NK-92 treated with Interleukin-12 subunit alpha and Interleukin-12 subunit beta, amount 100 ng/mL, for 24 hours (cell line): Measurements from ENCODE around the gene SPATA21.

ENCODE experiments used
- DNase-seq: peaks from one replicate; lab custom pipeline; 2025; lab: John Stamatoyannopoulos, UW

Gene SPATA21

DNA sequence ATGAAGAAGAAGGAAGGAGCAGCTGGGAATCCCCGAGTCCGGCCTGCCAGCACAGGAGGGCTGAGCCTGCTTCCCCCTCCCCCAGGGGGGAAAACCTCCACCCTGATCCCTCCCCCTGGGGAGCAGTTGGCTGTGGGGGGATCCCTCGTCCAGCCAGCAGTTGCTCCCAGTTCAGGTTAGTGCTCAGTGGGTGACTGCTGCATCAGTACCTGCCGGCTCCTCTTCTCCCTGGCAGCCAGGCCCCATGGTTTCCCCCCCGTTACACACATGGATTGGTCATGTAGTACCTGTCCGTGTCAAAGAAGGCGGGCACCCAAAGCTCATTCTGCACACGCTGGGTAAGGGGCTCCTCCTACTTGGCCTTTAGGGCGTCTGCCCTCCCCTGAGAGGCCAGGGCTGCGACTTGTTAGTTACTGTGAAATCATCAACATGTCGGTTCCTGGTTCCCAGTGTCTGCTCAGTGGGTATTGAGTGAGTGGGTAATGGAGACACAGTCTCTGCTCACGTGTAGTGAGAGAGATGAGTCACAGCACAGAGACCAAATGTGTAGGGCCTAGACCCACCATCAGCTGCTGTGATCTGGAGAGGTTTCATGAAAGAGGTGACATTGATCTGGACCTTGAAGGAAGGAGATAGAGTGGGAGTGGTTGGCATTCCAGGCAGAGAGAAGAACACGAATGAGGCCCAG is 14.8 kb upstream of the SPATA21 start:
- DNase-seq, result no peak

DNA sequence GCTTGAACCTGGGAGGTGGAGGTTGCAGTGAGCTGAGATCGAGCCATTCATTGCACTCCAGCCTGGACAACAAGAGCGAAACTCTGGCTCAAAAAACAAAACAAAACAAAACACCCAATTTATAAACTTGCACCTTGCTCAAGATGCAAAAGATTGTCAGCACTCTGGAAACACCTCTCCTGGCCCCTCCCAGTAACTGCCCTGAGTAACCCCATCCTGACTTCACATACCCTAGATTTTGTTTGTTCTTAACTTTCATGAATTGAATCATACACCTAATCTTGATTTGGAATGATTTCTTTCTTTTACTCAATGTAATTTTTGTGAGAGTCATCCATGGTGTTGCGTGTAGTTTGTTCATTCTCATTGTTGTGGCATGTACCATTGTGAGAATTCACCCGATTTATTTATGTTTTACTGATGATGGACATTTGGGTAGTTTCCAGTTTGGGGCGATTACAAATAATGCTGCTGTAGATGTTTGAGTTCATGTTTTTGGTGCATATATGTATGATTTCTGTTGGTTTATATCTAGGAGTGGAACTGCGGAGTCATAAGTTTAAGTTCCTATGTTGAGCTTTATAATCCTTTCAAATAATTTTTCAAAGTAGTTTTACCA is 13.7 kb upstream of the SPATA21 start:
- DNase-seq, result no peak

DNA sequence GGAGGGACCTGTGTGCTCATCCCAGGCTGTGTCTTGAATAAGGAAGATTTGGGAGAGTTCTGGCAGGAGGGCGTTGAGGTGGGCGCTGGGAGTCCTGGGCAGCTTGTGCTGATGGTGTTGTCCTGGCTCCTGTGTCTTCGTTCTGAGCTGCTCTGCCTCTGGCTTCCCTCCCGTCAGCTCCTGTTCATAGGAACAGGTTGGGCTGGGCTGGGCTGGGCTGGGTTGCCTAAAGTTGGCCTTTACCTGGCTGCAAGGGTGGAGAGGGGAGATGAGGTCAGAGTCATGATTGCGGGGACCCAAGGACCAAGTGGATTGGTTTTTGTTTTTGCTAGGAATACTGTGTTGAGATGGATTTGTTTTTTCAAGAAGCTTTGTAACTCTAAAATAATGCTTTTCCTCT is 12.4 kb upstream of the SPATA21 start:
- DNase-seq, result no peak

DNA sequence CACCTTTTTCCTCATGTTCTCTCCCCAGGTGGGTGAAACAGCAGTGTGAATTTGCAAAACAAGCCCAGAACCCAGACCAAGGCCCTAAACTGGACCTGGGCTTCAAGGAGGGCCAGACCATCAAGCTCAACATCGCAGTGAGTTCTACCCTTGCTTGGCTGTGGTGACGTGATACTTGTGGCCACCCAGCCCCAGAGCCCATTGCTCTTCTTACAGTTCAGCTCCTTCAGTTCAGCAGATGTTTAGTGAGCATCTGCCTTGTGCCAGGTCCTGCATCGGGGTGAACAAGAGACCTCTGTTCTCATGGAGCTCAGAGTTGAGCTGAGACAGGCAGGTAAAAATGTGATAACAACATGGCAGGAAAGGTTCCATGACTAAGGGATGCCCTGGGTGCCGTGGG is 11.8 kb upstream of the SPATA21 start:
- no peak for DNase-seq

DNA sequence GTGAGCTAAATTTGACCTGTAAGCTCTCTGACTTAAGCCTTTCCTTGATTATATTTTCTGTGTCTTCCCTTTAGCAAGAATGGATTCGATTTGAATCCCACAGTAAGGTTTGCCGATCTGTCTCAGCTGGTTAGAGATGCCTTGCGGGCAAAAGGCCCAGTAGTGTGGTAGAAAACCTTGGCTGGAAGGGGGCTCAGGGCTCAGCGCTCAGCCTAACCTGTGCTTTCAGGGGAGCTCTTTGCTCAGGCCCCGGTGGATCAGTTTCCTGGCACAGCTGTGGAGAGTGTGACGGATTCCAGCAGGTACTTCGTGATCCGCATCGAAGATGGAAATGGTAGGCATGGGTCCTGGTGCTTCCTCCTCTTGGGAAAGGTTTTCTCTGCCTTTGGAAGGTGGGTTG is 10.4 kb upstream of the SPATA21 start:
- DNase-seq, result no peak

DNA sequence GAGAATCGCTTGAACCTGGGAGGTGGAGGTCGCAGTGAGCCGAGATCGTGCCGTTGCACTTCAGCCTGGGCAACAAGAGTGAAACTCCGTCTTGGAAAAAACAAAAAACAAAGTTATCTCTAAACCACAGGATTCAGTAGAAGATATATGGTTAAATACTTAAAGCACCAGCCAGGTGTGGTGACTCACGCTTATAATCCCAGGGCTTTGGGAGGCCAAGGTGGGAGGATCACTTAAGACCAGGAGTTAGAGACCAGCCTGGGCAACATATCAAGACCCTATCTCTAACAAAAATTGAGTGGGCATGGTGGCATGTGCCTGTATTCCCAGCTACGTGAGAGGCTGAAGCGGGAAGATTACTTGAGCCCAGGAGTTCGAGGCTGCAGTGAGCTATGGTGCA is 8.9 kb upstream of the SPATA21 start:
- no peak for DNase-seq

DNA sequence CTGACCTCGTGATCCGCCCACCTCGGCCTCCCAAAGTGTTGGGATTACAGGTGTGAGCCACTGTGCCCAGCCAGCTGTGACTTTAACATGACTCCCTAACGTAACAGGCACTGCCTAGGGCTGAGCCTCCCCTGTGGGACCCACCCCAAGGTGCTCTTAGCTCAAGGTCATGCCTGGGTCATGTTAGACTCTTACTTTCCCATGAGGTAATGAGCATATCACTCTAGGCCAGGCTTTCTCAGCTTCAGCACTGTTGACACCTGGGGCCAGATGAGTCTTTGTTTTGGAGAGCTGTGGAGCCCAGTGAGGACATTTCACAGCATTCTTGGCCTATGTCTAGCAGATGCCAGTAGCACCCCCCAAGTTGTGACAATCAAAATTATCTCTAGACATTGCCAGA is 7.8 kb upstream of the SPATA21 start:
- no peak for DNase-seq

DNA sequence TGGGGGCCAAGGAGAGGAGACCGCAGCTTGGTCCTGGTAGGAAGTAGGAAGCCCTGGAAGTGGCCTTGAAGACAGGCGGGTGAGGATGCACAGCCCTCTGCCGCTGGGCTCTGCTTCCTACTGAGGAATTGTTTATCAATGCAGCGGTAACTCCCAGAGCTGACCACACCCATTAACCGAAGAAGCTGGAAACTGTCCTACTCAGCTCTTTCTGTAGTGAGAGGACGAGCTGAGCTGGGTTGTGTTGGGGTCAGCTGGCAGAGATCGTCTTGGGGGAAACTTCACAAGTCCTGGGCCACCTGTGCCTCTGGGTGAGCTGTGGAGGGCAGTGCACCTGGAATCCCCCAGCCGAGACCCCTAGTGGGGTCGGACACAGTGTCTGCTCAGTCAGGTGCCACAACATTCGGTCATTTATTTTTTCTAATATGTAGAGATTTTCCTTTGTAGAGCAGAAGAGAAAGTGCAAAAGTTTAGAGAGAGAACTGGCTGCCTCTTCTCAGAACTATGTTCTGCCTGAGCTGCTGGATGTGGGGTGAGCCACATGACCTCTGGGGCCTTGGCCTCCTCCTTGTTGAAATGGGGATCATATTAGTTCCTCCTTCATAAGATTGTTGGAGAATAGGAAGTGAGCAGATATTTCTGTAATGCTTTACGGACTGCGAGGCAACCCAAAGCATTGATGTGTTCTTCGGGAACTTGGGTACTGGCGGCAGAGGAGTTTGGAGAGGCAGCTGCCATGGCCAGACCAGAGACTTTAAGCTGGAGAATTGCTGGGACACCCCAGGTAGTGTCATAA is 6.9 kb upstream of the SPATA21 start:
- no peak for DNase-seq

DNA sequence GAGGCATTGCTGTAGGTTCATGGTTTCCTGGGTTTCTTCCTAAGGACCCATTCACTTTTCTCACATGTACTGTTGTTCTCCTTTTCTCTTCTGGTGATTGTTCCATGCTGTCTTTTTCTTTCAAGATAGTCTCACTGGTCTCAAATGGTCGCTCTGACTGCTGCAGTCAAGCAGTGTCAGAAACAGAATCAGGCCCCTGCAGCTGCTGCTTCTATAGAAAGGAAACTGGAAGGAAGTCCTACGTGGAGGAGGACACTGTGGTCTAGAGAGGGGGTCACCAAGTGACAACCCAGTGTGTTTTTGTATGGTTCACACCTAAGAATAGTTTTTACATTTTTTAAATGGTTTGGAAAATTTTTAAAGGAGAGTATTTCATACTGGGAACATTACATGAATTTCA is 5.7 kb upstream of the SPATA21 start:
- no peak for DNase-seq

DNA sequence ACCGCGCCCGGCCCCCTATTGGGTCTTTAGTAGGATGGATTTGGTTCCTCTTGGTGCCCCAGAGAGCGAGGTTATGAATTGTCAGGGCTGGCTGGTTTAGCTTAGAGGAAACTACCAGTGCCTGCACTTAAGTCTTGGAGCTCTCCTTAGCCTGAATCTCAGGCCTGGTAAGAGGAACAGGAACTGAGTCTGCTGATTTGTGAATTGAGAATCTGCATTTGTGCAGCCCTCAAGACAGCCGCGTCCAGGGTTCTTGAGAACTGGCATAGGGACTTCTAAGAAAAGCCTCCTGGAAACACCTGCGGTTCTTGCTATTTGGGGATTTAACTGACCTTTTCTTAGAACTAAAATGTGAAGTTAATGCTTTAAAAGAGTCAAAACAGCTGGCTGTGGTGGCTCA is 5.0 kb upstream of the SPATA21 start:
- DNase-seq, result no peak

DNA sequence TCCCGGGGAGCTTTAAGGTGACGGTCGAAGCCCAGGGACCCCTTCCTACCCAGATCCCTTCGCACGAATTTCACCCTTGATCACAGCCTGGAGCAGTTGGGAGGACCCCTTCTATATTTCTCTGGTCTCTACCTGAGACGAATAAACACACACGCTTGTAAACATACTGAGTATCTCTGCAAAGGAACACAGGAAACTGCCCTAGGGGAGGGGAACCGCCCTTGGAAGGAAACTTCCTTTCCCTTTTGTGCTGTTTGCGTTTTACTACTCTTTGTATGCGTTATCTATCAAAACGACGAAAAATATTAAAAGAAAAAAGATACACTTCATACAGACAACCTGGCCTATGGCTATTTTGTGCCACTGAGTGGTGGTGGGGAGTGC is 4.0 kb upstream of the SPATA21 start:
- no peak for DNase-seq

DNA sequence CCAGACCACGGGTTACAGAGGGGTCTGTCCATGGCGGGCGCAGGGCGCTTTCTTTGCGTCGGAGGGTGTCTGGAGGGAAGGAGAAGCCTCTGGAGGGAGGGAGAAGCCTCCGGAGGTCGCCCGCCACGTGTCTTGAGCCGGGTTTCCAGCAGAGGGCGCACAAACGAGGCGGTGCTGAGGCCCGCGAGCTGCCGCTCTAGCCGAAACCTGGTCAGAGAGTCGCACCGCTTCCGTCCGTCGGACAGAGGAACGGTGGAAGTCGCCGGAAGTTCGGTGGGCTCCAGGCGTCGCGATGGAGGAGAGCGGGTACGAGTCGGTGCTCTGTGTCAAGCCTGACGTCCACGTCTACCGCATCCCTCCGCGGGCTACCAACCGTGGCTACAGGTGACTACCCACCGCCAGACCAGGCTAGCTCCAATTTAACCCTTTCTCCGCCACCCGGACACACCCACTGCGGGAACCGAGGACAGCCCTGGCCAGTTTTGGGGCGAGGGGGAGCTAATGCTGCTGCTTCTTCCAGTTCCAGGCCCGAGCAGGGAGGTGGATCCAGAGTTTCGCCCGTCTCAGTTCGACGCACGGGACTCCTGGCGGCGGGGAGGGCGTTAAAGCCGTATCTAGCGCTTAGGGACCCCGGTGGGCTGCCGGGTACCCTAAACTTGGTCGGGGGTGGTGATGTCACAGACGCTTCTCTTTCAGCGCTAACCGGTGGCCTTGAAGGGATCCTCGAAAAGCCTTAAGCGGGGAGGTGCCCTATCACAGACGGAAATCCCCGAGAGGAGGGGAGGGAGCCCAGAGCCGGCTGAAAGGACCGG is 3.5 kb upstream of the SPATA21 start, which contains the start of gene NECAP2:
Gene NECAP2, plus strand, starts transcription at position 255 of the 812 bp plus-strand sequence. Its CDS starts 38 bp downstream, at position 293.
- peak; percentile 91 for DNase-seq

DNA sequence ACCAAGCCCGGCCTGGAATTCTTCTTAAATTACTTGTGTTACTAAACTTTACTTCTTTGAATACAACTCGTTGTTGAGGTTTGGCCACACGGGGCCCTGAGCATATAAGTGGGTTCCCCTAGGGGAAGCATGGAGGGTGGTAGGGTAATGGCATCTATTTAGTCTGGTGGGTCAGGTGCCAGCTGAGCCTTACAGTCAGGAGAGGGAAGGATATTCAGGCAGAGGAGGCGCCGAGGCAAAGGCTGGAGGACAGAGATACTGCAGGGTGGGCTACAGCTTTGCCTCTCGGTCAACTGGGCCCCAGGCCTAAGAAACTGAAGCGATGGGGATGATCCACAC is 2.9 kb upstream of the SPATA21 start:
- DNase-seq, result no peak

DNA sequence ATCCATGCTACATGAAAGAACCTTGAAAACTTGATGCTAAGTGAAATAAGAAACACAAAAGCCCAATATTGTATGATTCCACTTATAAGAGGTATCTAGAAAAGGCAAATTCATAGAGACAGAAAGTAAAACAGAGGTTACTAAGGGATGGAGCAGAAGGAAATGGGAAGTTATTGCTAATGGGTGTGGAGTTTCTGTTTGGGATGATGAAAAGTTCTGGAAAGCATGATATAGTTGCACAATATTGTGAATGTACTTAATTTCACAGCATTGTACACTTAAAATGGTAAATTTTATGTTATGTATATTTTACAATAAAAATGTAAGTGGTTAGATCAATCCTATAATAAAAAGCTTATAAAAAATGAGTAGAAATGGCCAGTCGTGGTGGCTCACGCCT is 1.7 kb upstream of the SPATA21 start:
- DNase-seq, result no peak

DNA sequence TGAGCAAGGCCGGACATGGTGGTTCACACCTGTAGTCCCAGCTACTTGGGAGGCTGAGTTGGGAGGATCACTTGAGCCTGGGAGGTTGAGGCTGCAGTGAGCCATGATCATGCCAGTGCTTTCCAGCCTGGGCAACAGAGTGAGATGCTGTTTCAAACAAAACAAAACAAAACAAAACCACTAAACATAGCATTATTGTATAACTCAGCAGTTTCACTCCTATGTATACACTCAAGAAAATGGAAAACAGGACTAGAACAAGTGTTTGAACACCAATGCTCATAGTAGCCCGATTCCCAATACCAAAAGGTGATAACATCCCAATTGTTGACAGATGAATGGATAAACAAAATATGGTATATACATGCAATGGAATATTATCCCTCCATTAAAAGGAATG is 1.3 kb upstream of the SPATA21 start:
- DNase-seq, result no peak

DNA sequence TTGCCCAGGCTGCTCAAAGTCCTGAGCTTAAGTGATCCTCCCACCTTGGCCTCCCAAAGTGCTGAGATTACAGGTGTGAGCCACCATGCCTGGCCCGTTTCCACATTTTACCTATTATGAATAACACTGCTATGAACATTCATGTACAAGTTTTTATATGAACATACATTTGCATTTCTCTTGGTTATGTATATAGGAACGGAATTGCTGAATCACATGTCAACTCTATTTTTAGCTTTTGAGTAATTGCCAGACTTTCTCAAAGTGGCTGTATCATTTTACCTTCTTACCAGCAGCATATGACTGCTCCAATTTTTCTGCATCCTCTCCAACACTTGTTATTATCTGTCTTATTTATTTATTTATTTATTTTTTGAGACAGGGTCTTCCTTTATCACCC is 2.7 kb downstream of the SPATA21 start:
- DNase-seq, result no peak

DNA sequence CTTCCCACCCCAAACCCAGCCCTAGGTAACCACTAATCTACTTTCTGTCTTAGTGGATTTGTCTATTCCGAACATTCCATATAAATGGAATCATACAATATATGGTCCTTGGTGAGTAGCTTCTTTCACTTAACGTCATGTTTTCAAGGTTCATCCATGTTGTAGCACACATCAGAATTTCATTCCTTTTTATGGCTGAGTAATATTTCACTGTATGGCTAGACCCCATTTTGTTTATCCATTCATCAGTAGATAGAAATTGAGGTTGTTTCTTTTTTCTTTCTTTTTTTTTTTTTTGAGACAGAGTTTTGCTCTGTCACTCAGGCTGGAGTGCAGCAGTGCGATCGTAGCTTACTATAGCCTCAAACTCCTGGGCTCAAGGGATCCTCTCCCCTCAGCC is 3.2 kb downstream of the SPATA21 start:
- DNase-seq, result no peak

DNA sequence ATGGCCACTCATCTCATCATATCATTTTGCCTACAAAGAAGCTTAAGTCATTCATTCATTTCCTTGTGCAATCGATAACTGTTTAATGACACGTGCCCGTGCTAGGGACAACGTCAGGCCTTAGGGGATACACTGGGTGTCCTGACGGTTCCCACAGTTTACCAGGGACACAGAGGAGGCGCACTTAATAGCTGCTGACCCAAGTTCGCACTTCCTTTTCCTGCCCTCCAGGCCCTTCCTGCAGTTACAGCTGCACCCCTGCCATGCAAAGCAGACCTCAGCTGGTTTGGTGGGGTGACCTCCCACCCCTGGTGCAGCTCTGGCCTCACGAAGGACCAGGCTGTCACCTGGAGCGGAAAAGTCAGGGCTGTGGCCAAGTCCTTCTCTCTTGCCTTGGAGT is 4.2 kb downstream of the SPATA21 start:
- DNase-seq, result no peak

DNA sequence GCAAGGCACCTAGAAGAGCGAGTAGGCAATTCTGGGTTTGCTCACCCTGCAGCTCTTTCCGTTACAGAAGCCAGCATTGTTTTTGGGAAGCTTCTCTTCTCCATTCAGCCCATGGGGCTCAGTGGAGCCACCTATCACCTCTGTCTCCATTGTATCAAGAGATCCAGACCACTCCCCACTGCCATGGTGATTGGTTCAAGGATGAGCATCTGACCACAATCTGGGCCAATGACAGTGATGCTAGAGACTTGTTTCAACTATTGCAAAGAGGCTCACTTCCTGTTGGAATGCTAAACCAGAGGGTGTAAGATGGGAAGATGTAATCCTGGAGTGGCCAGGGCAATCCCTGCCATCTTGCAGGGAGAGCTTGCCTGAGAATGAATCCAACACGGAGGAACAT is 6.6 kb downstream of the SPATA21 start:
- no peak for DNase-seq

DNA sequence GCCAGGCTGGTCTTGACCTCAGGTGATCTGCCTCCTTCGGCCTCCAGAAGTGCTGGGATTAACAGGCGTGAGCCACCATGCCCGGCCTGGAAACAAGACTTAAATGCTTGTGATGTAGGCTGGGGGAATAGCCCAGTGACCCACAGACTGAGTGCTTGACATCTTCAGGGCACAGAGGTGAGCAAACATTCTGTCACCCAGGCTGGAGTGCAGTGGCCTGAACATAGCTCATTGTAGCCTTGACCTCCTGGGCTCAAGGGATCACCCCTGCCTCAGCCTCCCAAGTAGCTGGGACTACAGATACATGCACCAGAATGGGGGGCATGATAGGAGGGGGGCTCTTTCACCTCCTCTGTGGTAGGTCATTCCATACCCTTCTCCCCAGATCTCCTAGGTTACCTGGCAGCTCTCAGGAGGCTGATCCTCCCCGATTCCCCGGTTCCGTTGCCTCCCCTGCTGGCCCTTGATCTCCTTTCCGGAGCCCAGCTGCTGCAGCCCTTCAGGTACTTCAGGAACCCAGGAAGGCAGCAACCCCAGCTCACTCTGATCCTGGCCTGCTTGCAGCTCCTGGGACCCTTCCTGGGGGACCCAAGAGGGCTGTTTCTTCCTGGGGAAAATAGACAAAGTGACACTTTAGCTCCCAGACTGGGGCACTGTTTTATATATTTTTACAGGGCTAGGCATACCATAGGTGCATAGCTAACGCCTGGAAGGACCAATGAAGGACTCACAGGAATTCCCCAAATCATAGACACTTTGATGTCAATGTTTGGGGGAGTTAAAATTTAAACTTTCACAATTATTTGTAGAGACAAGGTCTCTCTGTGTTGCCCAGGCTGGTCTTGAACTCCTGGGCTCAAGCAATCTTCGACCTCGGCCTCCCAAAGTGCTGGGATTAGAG is 11.8 kb downstream of the SPATA21 start:
- no peak for DNase-seq

DNA sequence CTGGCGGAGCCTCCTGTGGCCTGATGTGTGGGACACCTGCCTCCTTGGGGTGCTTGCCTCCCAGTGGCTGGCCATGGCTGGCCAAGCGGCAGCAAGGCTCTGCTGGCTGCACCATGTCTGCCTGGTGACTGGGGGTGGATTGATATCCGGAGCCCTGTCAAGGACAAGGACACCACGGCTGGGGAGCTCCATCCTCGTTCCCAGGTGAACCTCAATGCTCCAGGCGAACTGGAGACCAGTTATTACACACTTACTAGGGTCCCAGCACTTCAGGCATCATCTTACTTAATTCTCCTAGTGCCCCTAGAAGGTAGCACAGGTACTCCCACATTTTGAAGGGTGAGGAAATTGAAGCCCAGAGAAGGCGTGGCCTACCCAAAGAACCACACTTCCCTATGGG is 15.2 kb downstream of the SPATA21 start:
- DNase-seq, result no peak

DNA sequence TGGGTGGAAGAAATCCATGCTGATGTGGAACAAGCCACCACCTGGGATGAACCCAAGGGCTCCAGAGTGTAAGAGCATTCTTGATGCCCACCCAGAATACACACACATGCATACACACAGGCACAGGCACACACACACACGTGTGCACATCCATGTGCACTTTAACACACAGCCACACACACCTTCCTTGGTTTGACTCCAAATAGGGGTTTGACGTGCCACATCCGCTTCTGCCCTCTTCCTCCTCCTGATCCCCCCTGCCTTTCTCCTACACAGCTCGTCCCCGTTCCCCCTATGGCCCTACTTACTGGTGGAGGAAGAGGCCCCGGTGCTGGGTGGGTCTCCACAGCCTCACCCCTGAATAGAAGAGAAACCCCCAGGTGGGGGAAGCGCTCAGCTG is 16.0 kb downstream of the SPATA21 start:
- DNase-seq, result no peak
